DND-41 (cell line): Measurements from ENCODE around the gene MAP3K8.

Experiments used
- ATAC-seq: fragments of 200-7000 bp; cut with Tn5 transposase; 3 replicates; pipeline ENCODE4 v1.9.1; 2021; ENCODE audit warnings: low read depth; ENCODE audit not compliant: insufficient read depth
- DNase-seq: peaks from one replicate; pipeline ENCODE4 v3.0.0-alpha.2; 2020
- H2AFZ ChIP-seq: 2 replicates; pipeline ENCODE4 v1.6.0; 2012; ENCODE audit warnings: low read depth, low read length
- H3K27ac ChIP-seq: 2 replicates; pipeline ENCODE4 v1.5.1; 2012; ENCODE audit warnings: low read length, inconsistent platforms
- H3K27me3 ChIP-seq: fragments of 200-600 bp; sonication (generic); 2 replicates; pipeline ENCODE4 v1.6.0; 2012; ENCODE audit warnings: low read length, mild to moderate bottlenecking, inconsistent platforms; ENCODE audit not compliant: insufficient read depth, poor library complexity
- H3K36me3 ChIP-seq: 2 replicates; pipeline ENCODE4 v1.5.1; 2012; ENCODE audit warnings: low read length, inconsistent platforms; ENCODE audit not compliant: insufficient read depth
- H3K4me1 ChIP-seq: 2 replicates; pipeline ENCODE4 v1.5.1; 2012; ENCODE audit warnings: mild to moderate bottlenecking, low read length; ENCODE audit not compliant: insufficient read depth
- H3K4me2 ChIP-seq: 2 replicates; pipeline ENCODE4 v1.6.0; 2012; ENCODE audit warnings: mild to moderate bottlenecking, moderate library complexity, low read length, inconsistent platforms; ENCODE audit not compliant: insufficient read depth
- H3K4me3 ChIP-seq, 2 experiments: fragments of 200-600 bp in 1 of 2; shearing (Covaris generic) in 1 of 2; 2 replicates each; pipeline ENCODE4 v1.5.1; 2012 to 2016; ENCODE audit warnings: inconsistent platforms in 2 of 2, low read length in 2 of 2, mild to moderate bottlenecking in 2 of 2, low read depth in 1 of 2, moderate library complexity in 1 of 2
- H3K79me2 ChIP-seq: 2 replicates; pipeline ENCODE4 v1.6.0; 2012; ENCODE audit warnings: low read length, inconsistent platforms; ENCODE audit not compliant: insufficient read depth
- H3K9ac ChIP-seq: 2 replicates; pipeline ENCODE4 v1.6.0; 2012; ENCODE audit warnings: low read depth, mild to moderate bottlenecking, inconsistent platforms, low read length, moderate library complexity
- H3K9me3 ChIP-seq: 2 replicates; pipeline ENCODE4 v1.5.1; 2012; ENCODE audit warnings: low read length, moderate library complexity, mild to moderate bottlenecking, inconsistent platforms; ENCODE audit not compliant: insufficient read depth, severe bottlenecking
- H4K20me1 ChIP-seq: 2 replicates; pipeline ENCODE4 v1.6.0; 2012; ENCODE audit warnings: low read length; ENCODE audit not compliant: insufficient read depth
- CTCF ChIP-seq: IDR thresholded peaks from 2 replicates; pipeline ENCODE4 v1.5.1; 2012; ENCODE audit warnings: borderline replicate concordance, low read length, moderate library complexity, mild to moderate bottlenecking; ENCODE audit not compliant: poor library complexity, severe bottlenecking; ENCODE audit errors: extremely low read depth
- EZH2 ChIP-seq: IDR thresholded peaks from 3 replicates; pipeline ENCODE4 v1.6.1; 2012; ENCODE audit warnings: borderline replicate concordance, low read depth, mild to moderate bottlenecking, moderate library complexity, low read length, inconsistent platforms; ENCODE audit not compliant: severe bottlenecking

MAP3K8 gene

DNA sequence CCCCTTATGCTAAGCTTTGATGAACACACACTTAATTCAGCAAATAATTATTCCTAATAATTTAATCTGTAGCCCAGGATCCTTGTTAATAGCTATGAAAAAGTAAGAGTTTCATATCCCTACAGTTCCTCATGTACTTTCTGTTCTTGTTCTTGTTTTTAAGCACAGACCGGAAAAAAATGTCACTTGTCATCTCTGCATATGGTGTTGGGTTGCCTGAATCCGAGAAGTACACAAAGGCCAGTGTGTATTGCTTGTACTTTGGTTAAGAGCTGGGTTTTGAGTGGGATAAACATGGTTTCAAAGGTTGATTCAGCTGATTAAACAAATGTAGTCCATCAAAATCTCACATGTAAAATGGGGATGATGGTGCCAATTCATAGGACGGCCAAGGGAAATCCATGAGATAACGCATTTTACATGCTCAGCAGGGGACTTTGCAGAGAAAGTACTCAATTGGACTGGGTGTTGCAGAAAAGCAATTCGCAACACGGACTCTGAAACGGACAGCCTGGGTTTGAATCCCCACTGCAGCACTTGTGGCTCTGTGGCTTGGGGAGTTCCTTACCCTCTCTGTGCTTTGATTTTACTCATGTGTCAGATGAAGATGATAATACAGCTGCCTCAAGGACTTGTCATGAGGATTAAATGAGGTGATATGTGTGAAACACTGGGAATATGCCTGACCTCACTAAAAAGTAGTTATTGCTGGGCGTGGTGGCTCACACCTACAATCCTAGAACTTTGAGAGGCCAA, 71.7 kb downstream of the MAP3K8 start:
- H3K4me2 ChIP-seq, result no peak overlapping the region
- peaks cover 22% of the 10 kb centered on the region for H3K4me1 ChIP-seq
- TF ChIP-seq CTCF, result no peak
- TF ChIP-seq EZH2, result no peak

DNA sequence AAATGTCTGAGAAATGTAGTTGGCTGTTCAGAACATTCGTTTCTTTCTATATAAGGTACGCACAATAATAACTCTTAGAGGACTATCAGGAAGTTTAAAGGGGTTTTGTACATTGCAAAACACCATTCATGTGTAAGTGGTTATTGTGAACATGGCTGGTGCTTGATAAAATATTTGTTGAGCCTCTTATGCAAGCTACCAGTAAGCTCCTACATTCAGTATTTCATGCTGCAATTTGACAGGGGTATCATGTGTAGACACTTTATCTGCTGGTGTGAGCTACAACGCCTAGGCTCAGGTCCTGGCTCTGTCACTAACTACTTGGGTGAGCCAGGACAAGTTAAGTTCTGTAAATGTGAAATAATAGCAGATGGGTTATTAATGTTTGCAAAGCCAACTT, 75.5 kb downstream of the MAP3K8 start:
- H3K4me2 ChIP-seq, result no peak overlapping the region
- ATAC-seq, result no peak

More for the DNA sequence above, 71.7 kb downstream of the MAP3K8 start:
- H3K36me3 ChIP-seq, result no peaks in the 10 kb centered on the region
- no peaks in the 10 kb centered on the region for H3K27me3 ChIP-seq
- no peak overlapping the region for H3K9ac ChIP-seq
- no peak overlapping the region for H3K27ac ChIP-seq
- H3K4me3 ChIP-seq, result no peak overlapping the region
- H4K20me1 ChIP-seq, result no peaks in the 10 kb centered on the region
- no peak for ATAC-seq
- no peaks in the 10 kb centered on the region for H3K9me3 ChIP-seq
- H3K79me2 ChIP-seq, result no peaks in the 10 kb centered on the region
- H2AFZ ChIP-seq, result no peak overlapping the region
- DNase-seq, result no peak

DNA sequence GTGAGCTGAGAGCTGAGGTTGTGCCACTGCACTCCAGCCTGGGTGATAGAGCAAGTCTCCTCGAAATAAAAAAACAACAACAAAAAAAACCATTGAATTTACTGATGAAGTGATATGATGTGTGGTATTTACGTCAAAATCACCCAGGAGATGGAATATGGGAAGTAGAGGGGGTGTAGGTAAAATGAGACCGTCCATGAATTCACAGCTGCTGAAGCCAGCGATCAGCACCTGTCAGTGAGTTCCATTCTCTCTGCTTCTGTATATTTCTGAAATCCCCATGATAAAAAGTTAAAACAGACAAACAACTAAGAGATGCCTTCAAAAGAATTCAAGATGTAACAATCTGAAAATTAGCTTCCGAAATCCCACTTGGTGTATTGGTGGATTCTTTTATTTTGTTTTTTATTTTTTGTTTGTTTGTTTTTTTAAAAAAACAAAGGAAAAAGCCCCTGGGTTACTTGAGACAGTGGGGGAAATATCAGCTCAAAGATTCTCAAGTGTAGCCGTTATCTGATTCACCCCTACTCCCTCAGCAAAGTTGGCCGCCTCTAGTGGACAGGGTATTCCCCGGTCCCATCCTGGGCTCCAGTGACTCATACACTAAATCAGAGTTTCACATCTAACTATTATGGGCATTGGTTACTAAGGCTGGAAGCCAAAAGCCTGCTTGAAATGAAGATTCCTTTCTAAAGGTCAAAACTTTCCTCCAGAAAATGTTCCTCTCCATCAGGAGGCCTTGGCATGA, 76.4 kb downstream of the MAP3K8 start:
- no peak overlapping the region for H3K9ac ChIP-seq
- H2AFZ ChIP-seq, result no peak overlapping the region
- no peaks in the 10 kb centered on the region for H3K9me3 ChIP-seq
- no peaks in the 10 kb centered on the region for H3K4me1 ChIP-seq
- H3K79me2 ChIP-seq, result no peaks in the 10 kb centered on the region
- H3K27ac ChIP-seq, result no peak overlapping the region
- DNase-seq (no peak), ATAC-seq (no peak)
- no peaks in the 10 kb centered on the region for H4K20me1 ChIP-seq
- no peak overlapping the region for H3K4me3 ChIP-seq
- H3K27me3 ChIP-seq, result no peaks in the 10 kb centered on the region
- TF ChIP-seq EZH2 (no peak), CTCF (no peak)
- no peak overlapping the region for H3K4me2 ChIP-seq
- no peaks in the 10 kb centered on the region for H3K36me3 ChIP-seq

More for the DNA sequence above, 75.5 kb downstream of the MAP3K8 start:
- no peak for DNase-seq
- H3K9ac ChIP-seq, result no peak overlapping the region
- no peaks in the 10 kb centered on the region for H4K20me1 ChIP-seq
- H3K27ac ChIP-seq, result no peak overlapping the region
- H2AFZ ChIP-seq, result no peak overlapping the region
- TF ChIP-seq CTCF, result no peak
- TF ChIP-seq EZH2, result no peak
- no peak overlapping the region for H3K4me3 ChIP-seq
- H3K27me3 ChIP-seq, result no peaks in the 10 kb centered on the region
- H3K4me1 ChIP-seq, result no peaks in the 10 kb centered on the region
- no peaks in the 10 kb centered on the region for H3K36me3 ChIP-seq
- no peaks in the 10 kb centered on the region for H3K9me3 ChIP-seq
- H3K79me2 ChIP-seq, result no peaks in the 10 kb centered on the region
